Skeletal muscle satellite cell (primary cell): ENCODE data around the gene CCDC89.

Experiments used
- H3K27me3 ChIP-seq: 2 replicates; pipeline ENCODE4 v1.7.0; 2013; ENCODE audit warnings: low read length; ENCODE audit not compliant: control insufficient read depth, insufficient read depth
- H3K36me3 ChIP-seq: 2 replicates; pipeline ENCODE4 v1.7.0; 2013; ENCODE audit warnings: mild to moderate bottlenecking, control low read depth, low read length; ENCODE audit not compliant: insufficient read depth
- H3K4me1 ChIP-seq: 2 replicates; pipeline ENCODE4 v1.7.0; 2013; ENCODE audit warnings: low read length; ENCODE audit not compliant: control insufficient read depth, insufficient read depth
- H3K4me2 ChIP-seq: 2 replicates; pipeline ENCODE4 v1.7.0; 2013; ENCODE audit warnings: mild to moderate bottlenecking, low read length
- H3K4me3 ChIP-seq: 2 replicates; pipeline ENCODE4 v1.7.0; 2013; ENCODE audit warnings: low read length
- H3K9ac ChIP-seq: 2 replicates; pipeline ENCODE4 v1.7.0; 2013; ENCODE audit warnings: mild to moderate bottlenecking, low read depth, low read length, moderate library complexity
- H3K9me3 ChIP-seq: replicated peaks from 2 replicates; pipeline ENCODE4 v1.7.0; 2013; ENCODE audit warnings: mild to moderate bottlenecking, control low read depth, low read length

Gene CCDC89

GRCh38 chr11:85712953-85713352, 27.0 kb upstream of the CCDC89 start:
- Histone ChIP-seq H3K36me3 (no peaks in the 10 kb centered on the region), H3K9me3 (no peaks in the 10 kb centered on the region), H3K27me3 (no peaks in the 10 kb centered on the region), H3K4me3 (no peak overlapping the region), H3K4me1 (peaks cover under 1% of the 10 kb centered on the region), H3K9ac (no peak overlapping the region), H3K4me2 (no peak overlapping the region)

GRCh38 chr11:85710917-85711316, 24.9 kb upstream of the CCDC89 start:
- Histone ChIP-seq H3K4me2 (no peak overlapping the region), H3K27me3 (no peaks in the 10 kb centered on the region), H3K36me3 (no peaks in the 10 kb centered on the region), H3K9me3 (no peaks in the 10 kb centered on the region), H3K9ac (no peak overlapping the region), H3K4me1 (peaks cover 6% of the 10 kb centered on the region), H3K4me3 (no peak overlapping the region)

GRCh38 chr11:85709941-85710702, 24.1 kb upstream of the CCDC89 start:
- peaks cover 12% of the 10 kb centered on the region for H3K4me1 ChIP-seq
- H3K4me2 ChIP-seq = no peak overlapping the region
- H3K4me3 ChIP-seq = no peak overlapping the region
- no peak overlapping the region for H3K9ac ChIP-seq
- no peaks in the 10 kb centered on the region for H3K36me3 ChIP-seq
- H3K27me3 ChIP-seq = no peaks in the 10 kb centered on the region
- H3K9me3 ChIP-seq = no peaks in the 10 kb centered on the region

- Histone ChIP-seq H3K27me3 (no peaks in the 10 kb centered on the region), H3K4me3 (no peak overlapping the region), H3K36me3 (no peaks in the 10 kb centered on the region), H3K4me2 (no peak overlapping the region), H3K9me3 (no peaks in the 10 kb centered on the region), H3K9ac (no peak overlapping the region), H3K4me1 (peaks cover 12% of the 10 kb centered on the region)
These were observed 19.8 kb upstream of the CCDC89 start for GRCh38 chr11:85705800-85706199.

- Histone ChIP-seq H3K9ac (no peak overlapping the region), H3K4me1 (peaks cover 12% of the 10 kb centered on the region), H3K9me3 (no peaks in the 10 kb centered on the region), H3K4me3 (no peak overlapping the region), H3K4me2 (no peak overlapping the region), H3K36me3 (no peaks in the 10 kb centered on the region), H3K27me3 (no peaks in the 10 kb centered on the region)
These were observed 19.0 kb upstream of the CCDC89 start for GRCh38 chr11:85704967-85705366.

GRCh38 chr11:85699957-85700741, 14.2 kb upstream of the CCDC89 start:
- Histone ChIP-seq H3K4me1 (peaks cover 11% of the 10 kb centered on the region), H3K9me3 (no peaks in the 10 kb centered on the region), H3K36me3 (no peaks in the 10 kb centered on the region), H3K4me2 (no peak overlapping the region), H3K4me3 (no peak overlapping the region), H3K9ac (no peak overlapping the region), H3K27me3 (no peaks in the 10 kb centered on the region)

GRCh38 chr11:85698195-85698594, 12.2 kb upstream of the CCDC89 start:
- Histone ChIP-seq H3K4me1 (peaks cover 18% of the 10 kb centered on the region), H3K36me3 (no peaks in the 10 kb centered on the region), H3K27me3 (no peaks in the 10 kb centered on the region), H3K9ac (no peak overlapping the region), H3K9me3 (no peaks in the 10 kb centered on the region), H3K4me3 (no peak overlapping the region), H3K4me2 (no peak overlapping the region)

GRCh38 chr11:85697747-85698146, 11.8 kb upstream of the CCDC89 start:
- Histone ChIP-seq H3K4me1 (peaks cover 18% of the 10 kb centered on the region), H3K9me3 (no peaks in the 10 kb centered on the region), H3K9ac (no peak overlapping the region), H3K36me3 (no peaks in the 10 kb centered on the region), H3K4me2 (no peak overlapping the region), H3K4me3 (no peak overlapping the region), H3K27me3 (no peaks in the 10 kb centered on the region)

GRCh38 chr11:85695546-85695945, 9.6 kb upstream of the CCDC89 start:
- Histone ChIP-seq H3K4me1 (peaks cover 18% of the 10 kb centered on the region), H3K27me3 (no peaks in the 10 kb centered on the region), H3K36me3 (no peaks in the 10 kb centered on the region), H3K4me3 (no peak overlapping the region), H3K9me3 (no peaks in the 10 kb centered on the region), H3K9ac (peak overlapping the region; percentile 22), H3K4me2 (no peak overlapping the region)

GRCh38 chr11:85694385-85694980, 8.5 kb upstream of the CCDC89 start:
- no peaks in the 10 kb centered on the region for H3K27me3 ChIP-seq
- H3K4me2 ChIP-seq = no peak overlapping the region
- no peaks in the 10 kb centered on the region for H3K36me3 ChIP-seq
- H3K4me3 ChIP-seq = no peak overlapping the region
- H3K9ac ChIP-seq = peak overlapping the region; percentile 22
- H3K9me3 ChIP-seq = no peaks in the 10 kb centered on the region
- H3K4me1 ChIP-seq = peaks cover 18% of the 10 kb centered on the region

- Histone ChIP-seq H3K4me2 (peak overlapping the region; percentile 91), H3K36me3 (no peaks in the 10 kb centered on the region), H3K27me3 (no peaks in the 10 kb centered on the region), H3K9me3 (no peaks in the 10 kb centered on the region), H3K9ac (peak overlapping the region; percentile 74), H3K4me1 (peaks cover 26% of the 10 kb centered on the region), H3K4me3 (peak overlapping the region; percentile 74)
These were observed 723 bp downstream of the CCDC89 start for GRCh38 chr11:85685125-85685819.
